ENCODE data around the gene CYGB.

DNA sequence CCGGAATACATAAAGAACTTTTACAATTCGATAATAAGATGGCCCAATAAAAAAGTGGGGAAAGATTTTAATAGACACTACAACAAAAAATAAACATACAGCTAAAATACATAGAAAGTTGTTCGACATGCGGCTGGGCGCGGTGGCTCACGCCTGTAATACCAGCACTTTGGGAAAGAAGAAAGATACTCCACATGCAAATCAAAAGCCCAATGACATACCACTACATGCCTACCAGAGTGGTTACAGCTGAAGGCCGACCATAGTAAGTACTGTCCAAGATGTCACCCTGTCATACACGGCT is 11.7 kb upstream of the CYGB start:
- TF ChIP-seq, protein P1, sequence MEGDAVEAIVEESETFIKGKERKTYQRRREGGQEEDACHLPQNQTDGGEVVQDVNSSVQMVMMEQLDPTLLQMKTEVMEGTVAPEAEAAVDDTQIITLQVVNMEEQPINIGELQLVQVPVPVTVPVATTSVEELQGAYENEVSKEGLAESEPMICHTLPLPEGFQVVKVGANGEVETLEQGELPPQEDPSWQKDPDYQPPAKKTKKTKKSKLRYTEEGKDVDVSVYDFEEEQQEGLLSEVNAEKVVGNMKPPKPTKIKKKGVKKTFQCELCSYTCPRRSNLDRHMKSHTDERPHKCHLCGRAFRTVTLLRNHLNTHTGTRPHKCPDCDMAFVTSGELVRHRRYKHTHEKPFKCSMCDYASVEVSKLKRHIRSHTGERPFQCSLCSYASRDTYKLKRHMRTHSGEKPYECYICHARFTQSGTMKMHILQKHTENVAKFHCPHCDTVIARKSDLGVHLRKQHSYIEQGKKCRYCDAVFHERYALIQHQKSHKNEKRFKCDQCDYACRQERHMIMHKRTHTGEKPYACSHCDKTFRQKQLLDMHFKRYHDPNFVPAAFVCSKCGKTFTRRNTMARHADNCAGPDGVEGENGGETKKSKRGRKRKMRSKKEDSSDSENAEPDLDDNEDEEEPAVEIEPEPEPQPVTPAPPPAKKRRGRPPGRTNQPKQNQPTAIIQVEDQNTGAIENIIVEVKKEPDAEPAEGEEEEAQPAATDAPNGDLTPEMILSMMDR (IDR thresholded peaks at IDR 0.05), result no peak
- TF ChIP-seq EP300 (IDR thresholded peaks at IDR 0.05), result no peak

Measured in gastroesophageal sphincter (tissue), 3 donors.